ENCODE results near the gene GJB1.

DNA sequence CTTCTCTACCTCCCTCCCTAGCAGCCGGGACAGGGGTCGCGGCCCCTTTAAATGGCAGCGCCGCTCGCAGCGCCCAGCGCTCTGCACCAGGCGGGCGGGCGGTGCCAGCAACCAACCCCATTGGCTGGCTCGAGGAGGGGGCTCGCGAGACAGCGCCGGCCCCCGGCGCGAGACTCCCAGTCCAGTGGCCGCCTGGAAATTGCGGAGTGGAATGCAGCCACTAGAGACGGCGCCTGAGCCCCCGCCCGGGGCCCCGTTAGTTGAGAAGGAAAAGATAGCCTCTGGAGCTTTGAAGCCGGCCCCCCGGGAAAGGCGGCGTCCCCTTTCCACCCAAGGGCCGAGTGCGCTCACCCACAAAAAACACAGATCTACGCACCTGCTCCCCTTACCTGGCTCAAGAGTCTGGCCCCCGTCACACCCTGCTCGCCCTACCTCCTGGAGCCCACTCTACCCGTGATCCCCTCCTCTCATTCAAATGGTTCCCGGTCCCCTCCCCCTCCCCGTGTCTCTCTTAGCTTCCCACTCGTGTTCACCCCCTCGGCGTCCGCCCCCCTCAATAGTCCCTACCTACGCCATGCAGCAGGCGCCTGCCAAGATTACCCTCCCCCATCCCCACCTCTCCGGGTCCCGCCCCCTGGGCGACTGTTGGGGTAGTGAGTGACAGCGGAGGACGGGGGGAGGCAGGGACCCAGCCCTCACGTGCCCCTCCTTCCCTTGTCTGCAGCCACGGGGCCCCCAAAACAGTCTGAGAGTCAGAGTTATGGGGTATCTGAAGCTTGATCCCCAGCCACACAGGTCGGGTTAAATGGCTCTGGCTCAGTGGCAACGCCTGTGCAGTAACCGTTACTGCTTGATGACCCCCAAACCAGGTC lies 31.3 kb downstream of the GJB1 start, which contains the start of gene ZMYM3:
- TF ChIP-seq, protein P1, sequence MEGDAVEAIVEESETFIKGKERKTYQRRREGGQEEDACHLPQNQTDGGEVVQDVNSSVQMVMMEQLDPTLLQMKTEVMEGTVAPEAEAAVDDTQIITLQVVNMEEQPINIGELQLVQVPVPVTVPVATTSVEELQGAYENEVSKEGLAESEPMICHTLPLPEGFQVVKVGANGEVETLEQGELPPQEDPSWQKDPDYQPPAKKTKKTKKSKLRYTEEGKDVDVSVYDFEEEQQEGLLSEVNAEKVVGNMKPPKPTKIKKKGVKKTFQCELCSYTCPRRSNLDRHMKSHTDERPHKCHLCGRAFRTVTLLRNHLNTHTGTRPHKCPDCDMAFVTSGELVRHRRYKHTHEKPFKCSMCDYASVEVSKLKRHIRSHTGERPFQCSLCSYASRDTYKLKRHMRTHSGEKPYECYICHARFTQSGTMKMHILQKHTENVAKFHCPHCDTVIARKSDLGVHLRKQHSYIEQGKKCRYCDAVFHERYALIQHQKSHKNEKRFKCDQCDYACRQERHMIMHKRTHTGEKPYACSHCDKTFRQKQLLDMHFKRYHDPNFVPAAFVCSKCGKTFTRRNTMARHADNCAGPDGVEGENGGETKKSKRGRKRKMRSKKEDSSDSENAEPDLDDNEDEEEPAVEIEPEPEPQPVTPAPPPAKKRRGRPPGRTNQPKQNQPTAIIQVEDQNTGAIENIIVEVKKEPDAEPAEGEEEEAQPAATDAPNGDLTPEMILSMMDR (IDR thresholded peaks at IDR 0.05) = peak in 1 of 6 experiments; percentile 19
- peak in 1 of 2 donors; percentile 57 for TF ChIP-seq POLR2AphosphoS5 (IDR thresholded peaks at IDR 0.05)
- TF ChIP-seq EP300 (IDR thresholded peaks at IDR 0.05) = no peak
- peak in 2 of 4 donors; percentile 44 to 54 for TF ChIP-seq POLR2A (IDR thresholded peaks at IDR 0.05)

Measured in upper lobe of left lung (tissue), 4 donors.